H1 (cell line): ENCODE data around the gene ABHD17B. TPM values are rescaled to one million over a fixed set of nuclear protein-coding genes. Genes with fewer than 3 reads are reported as not detected.

Experiments used
- ATF2 ChIP-seq: IDR thresholded peaks from 2 replicates; pipeline ENCODE4 v1.6.1; 2012; ENCODE audit warnings: low read length, inconsistent platforms
- BCL11A ChIP-seq, 2 experiments: IDR thresholded peaks; one replicate each; pipeline ENCODE4 v1.6.1; 2011; ENCODE audit warnings: low read depth in 2 of 2, low read length in 2 of 2, mild to moderate bottlenecking in 2 of 2
- CBX5 ChIP-seq: fragments of 300-800, 300-1000 bp; sonication (generic); IDR thresholded peaks from 2 replicates; pipeline ENCODE4 v1.7.1; 2016; ENCODE audit warnings: antibody characterized with exemption, low read length, low read depth
- CBX8 ChIP-seq: fragments of 300-800, 300-1000 bp; sonication (generic); IDR thresholded peaks from 2 replicates; pipeline ENCODE4 v1.7.1; 2016; ENCODE audit warnings: low read depth, low read length, borderline replicate concordance
- CTCF ChIP-seq, 3 experiments: IDR thresholded peaks; 1 replicate in 2 of 3; 2 replicates in 1 of 3; pipeline versions ENCODE4 v1.5.1 to v1.6.1; 2011; ENCODE audit warnings: low read length in 3 of 3, mild to moderate bottlenecking in 3 of 3, inconsistent platforms in 2 of 3, low read depth in 1 of 3, moderate library complexity in 1 of 3; ENCODE audit not compliant: insufficient read depth in 1 of 3; ENCODE audit errors: control extremely low read depth in 1 of 3
- E2F6 ChIP-seq: IDR thresholded peaks from 2 replicates; pipeline ENCODE4 v1.6.1; 2012; ENCODE audit warnings: inconsistent platforms
- EGR1 ChIP-seq: IDR thresholded peaks from 2 replicates; pipeline ENCODE4 v1.6.1; 2011; ENCODE audit warnings: low read depth, low read length, borderline replicate concordance
- GABPA ChIP-seq: IDR thresholded peaks from 2 replicates; pipeline ENCODE4 v1.6.1; 2011; ENCODE audit warnings: mild to moderate bottlenecking, low read length, moderate library complexity, borderline replicate concordance; ENCODE audit not compliant: insufficient read depth
- HDAC6 ChIP-seq: IDR thresholded peaks from one replicate; pipeline ENCODE4 v1.7.1; 2012; ENCODE audit warnings: low read depth, mild to moderate bottlenecking, inconsistent platforms, low read length, moderate library complexity
- KDM5A ChIP-seq: fragments of 200-600 bp; IDR thresholded peaks from 2 replicates; pipeline ENCODE4 v1.7.1; 2012; ENCODE audit warnings: mild to moderate bottlenecking, low read length, inconsistent platforms, mixed read lengths
- MAFK ChIP-seq: IDR thresholded peaks from 2 replicates; pipeline ENCODE4 v1.6.1; 2012; ENCODE audit warnings: low read depth, mild to moderate bottlenecking, improper control_type of control experiment, low read length
- RAD21 ChIP-seq, 2 experiments: IDR thresholded peaks in 1 of 2; conservative IDR thresholded peaks in 1 of 2; 2 replicates each; pipeline ENCODE4 v1.6.1; 2011; ENCODE audit warnings: low read depth in 2 of 2, low read length in 2 of 2, improper control_type of control experiment in 1 of 2, inconsistent platforms in 1 of 2, mild to moderate bottlenecking in 1 of 2, moderate library complexity in 1 of 2
- TAF1 ChIP-seq: IDR thresholded peaks from 2 replicates; pipeline ENCODE4 v1.6.1; 2011; ENCODE audit warnings: mild to moderate bottlenecking, low read depth, low read length
- USF2 ChIP-seq: IDR thresholded peaks from 2 replicates; pipeline ENCODE4 v1.6.1; 2011; ENCODE audit warnings: low read length, improper control_type of control experiment
- YY1 ChIP-seq: IDR thresholded peaks from 2 replicates; pipeline ENCODE4 v1.6.1; 2011; ENCODE audit warnings: low read depth, mild to moderate bottlenecking, low read length
- polyA plus RNA-seq, 7 experiments: library from polyadenylated mRNA; depleted of rRNA in 3 of 7; stranded (reverse) in 5 of 7; unstranded in 2 of 7; fragments of >200 nt in 5 of 7; fragments of 200-250 nt in 2 of 7; gene quantifications; 1 replicate in 5 of 7; 2 replicates in 1 of 7; 4 replicates in 1 of 7; pipeline versions ENCODE4 v1.2.1 to v1.2.3, GENCODE V29; 2011 to 2013; ENCODE audit warnings: missing spikeins in 2 of 7, mixed read lengths in 2 of 7
- total RNA-seq: library from RNA; stranded (reverse); fragmentation: NEBNext Ultra II Directional; extraction: Animal tissue kit (Norgen Biotek cat#: 25700); gene quantifications from 2 replicates; pipeline ENCODE4 v1.2.1, GENCODE V29; 2021
- TF ChIP-seq, protein P1 (sequence below): IDR thresholded peaks from 2 replicates; pipeline ENCODE4 v1.6.1; 2012; ENCODE audit warnings: inconsistent platforms

ABHD17B gene
- total and polyA plus RNA-seq, 2 of the 8 experiments (the other 6 are each of a cell fraction or from before 2014, with no cell fraction given), result 37.2 to 60.8 TPM

GRCh38 chr9:71911061-71911907 lies at the start of gene ABHD17B, which contains the start of gene C9orf85 (continued):
- TF ChIP-seq E2F6 (peak; percentile 82), CBX5 (no peak), CBX8 (no peak), EGR1 (no peak), KDM5A (0 out of 2 replicates have a peak, but pooled peaks have one; percentile 34), RAD21 (IDR thresholded peaks at IDR 0.05 in 1 of 2, conservative IDR thresholded peaks at IDR 0.05 in 1 of 2; ENCODE audit: low read depth in 2 of 2, low read length in 2 of 2) (0 out of 4 replicates have a peak, but pooled peaks of 1 of the 2 experiments have one; percentile 2), HDAC6 (no peak), BCL11A (IDR thresholded peaks at IDR 0.05; ENCODE audit: low read depth in 2 of 2, low read length in 2 of 2) (no peak), USF2 (peak; percentile 94), ATF2 (peak; percentile 35; the same call in 1 of the 2 replicates), CTCF (IDR thresholded peaks at IDR 0.05; ENCODE audit: control extremely low read depth in 1 of 3, insufficient read depth in 1 of 3, low read depth in 1 of 3, low read length in 3 of 3) (no peak), MAFK (no peak), YY1 (no peak), TAF1 (peak; percentile 100), GABPA (peak; percentile 56; the same call in 1 of the 2 replicates)
- TF ChIP-seq, protein P1, sequence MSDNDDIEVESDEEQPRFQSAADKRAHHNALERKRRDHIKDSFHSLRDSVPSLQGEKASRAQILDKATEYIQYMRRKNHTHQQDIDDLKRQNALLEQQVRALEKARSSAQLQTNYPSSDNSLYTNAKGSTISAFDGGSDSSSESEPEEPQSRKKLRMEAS, result peak; percentile 96
